ENCODE results near the gene TUT7.
"Not testable (repeated sequence)": the region's sequence is repeated elsewhere in the genome, so short reads cannot be mapped to it uniquely, and the experiment has no call there.

- TF ChIP-seq YY1 (IDR thresholded peaks at IDR 0.05; ENCODE audit: insufficient read depth, insufficient read length); SUZ12 (IDR thresholded peaks at IDR 0.05; ENCODE audit: extremely low read depth, insufficient read depth, insufficient read length); ZNF274 (IDR thresholded peaks at IDR 0.05; ENCODE audit: low read depth, low read length): not testable (repeated sequence)
Observed at GRCh38 chr9:86312959-86313358, 41.3 kb downstream of the TUT7 start.
